ENCODE results near the gene DNAI4. TPM values are rescaled to one million over a fixed set of nuclear protein-coding genes. Genes with fewer than 3 reads are reported as not detected.

The DNAI4 gene
- total RNA-seq, 4 donors from 2014 or later: 0.29 to 4.8 (median 0.35) TPM; not detected in 1

GRCh38 chr1:66852870-66853269, 71.8 kb downstream of the DNAI4 start:
- DNase-seq: no peak
- H3K27me3 ChIP-seq: no peaks in the 10 kb centered on the region
- 71 to 84% methylated on average over 2 of the region's 2 CpGs for WGBS, 2 donors
- no peaks in the 10 kb centered on the region for H3K36me3 ChIP-seq
- no peak overlapping the region for H3K27ac ChIP-seq
- H3K9me3 ChIP-seq: no peaks in the 10 kb centered on the region
- H3K4me3 ChIP-seq: no peak overlapping the region
- H3K4me1 ChIP-seq: no peaks in the 10 kb centered on the region
- TF ChIP-seq POLR2A (IDR thresholded peaks at IDR 0.05) (no peak), CTCF (IDR thresholded peaks at IDR 0.05) (no peak)
- intact Hi-C loops (cut with DNase I): no loop called here

- Histone ChIP-seq H3K36me3 (no peaks in the 10 kb centered on the region), H3K9me3 (no peaks in the 10 kb centered on the region), H3K4me1 (no peaks in the 10 kb centered on the region), H3K27me3 (no peaks in the 10 kb centered on the region), H3K4me3 (no peak overlapping the region), H3K27ac (no peak overlapping the region)
- intact Hi-C loops (cut with DNase I): no loop called here
- no peak for TF ChIP-seq CTCF (IDR thresholded peaks at IDR 0.05)
- no peak for TF ChIP-seq POLR2A (IDR thresholded peaks at IDR 0.05)
- 91 to 96% methylated on average over 1 of the region's 1 CpG for WGBS, 2 donors
- DNase-seq: no peak
Measured at GRCh38 chr1:66850989-66851388, 73.7 kb downstream of the DNAI4 start.

- no peak overlapping the region for H3K4me3 ChIP-seq
- no peaks in the 10 kb centered on the region for H3K27me3 ChIP-seq
- no peaks in the 10 kb centered on the region for H3K36me3 ChIP-seq
- intact Hi-C loops (cut with DNase I): no loop called here
- WGBS, 2 donors: 67 to 77% methylated on average over 2 of the region's 2 CpGs
- no peak for TF ChIP-seq CTCF (IDR thresholded peaks at IDR 0.05)
- TF ChIP-seq POLR2A (IDR thresholded peaks at IDR 0.05): no peak
- H3K27ac ChIP-seq: no peak overlapping the region
- DNase-seq: no peak
- H3K4me1 ChIP-seq: no peaks in the 10 kb centered on the region
- no peaks in the 10 kb centered on the region for H3K9me3 ChIP-seq
Measured at GRCh38 chr1:66848193-66848592, 76.5 kb downstream of the DNAI4 start.

GRCh38 chr1:66840929-66841328, 83.7 kb downstream of the DNAI4 start:
- H3K27ac ChIP-seq: no peak overlapping the region
- H3K36me3 ChIP-seq: no peaks in the 10 kb centered on the region
- no peaks in the 10 kb centered on the region for H3K27me3 ChIP-seq
- intact Hi-C loops (cut with DNase I): no loop called here
- no peaks in the 10 kb centered on the region for H3K4me1 ChIP-seq
- TF ChIP-seq CTCF (IDR thresholded peaks at IDR 0.05): no peak
- no peak for TF ChIP-seq POLR2A (IDR thresholded peaks at IDR 0.05)
- H3K4me3 ChIP-seq: no peak overlapping the region
- no peaks in the 10 kb centered on the region for H3K9me3 ChIP-seq
- DNase-seq: no peak

GRCh38 chr1:66834926-66835325, 89.7 kb downstream of the DNAI4 start:
- Histone ChIP-seq H3K4me3 (no peak overlapping the region), H3K9me3 (no peaks in the 10 kb centered on the region), H3K27me3 (no peaks in the 10 kb centered on the region), H3K27ac (no peak overlapping the region), H3K4me1 (no peaks in the 10 kb centered on the region), H3K36me3 (no peaks in the 10 kb centered on the region)
- TF ChIP-seq CTCF (IDR thresholded peaks at IDR 0.05): no peak
- TF ChIP-seq POLR2A (IDR thresholded peaks at IDR 0.05): no peak
- no peak for DNase-seq
- intact Hi-C loops (cut with DNase I): no loop called here

Data from esophagus squamous epithelium (tissue), 5 donors.